Activated CD4-positive, alpha-beta T cell treated with anti-CD3 and anti-CD28 coated beads, Interleukin-2, amount 50 U/mL, for 1 hour (primary cell): ENCODE measurements around the gene MBD1.
"Not testable (repeated sequence)": the region's sequence is repeated elsewhere in the genome, so short reads cannot be mapped to it uniquely, and the experiment has no call there.

Experiments used
- DNase-seq: peaks from one replicate; pipeline ENCODE4 v3.0.0-alpha.2; 2020

MBD1 gene

GRCh38 chr18:50289108-50289443 lies 7.8 kb upstream of the MBD1 start:
- no peak for DNase-seq

- DNase-seq: not testable (repeated sequence)
These were observed 7.2 kb upstream of the MBD1 start for GRCh38 chr18:50288348-50289107.

- peak; percentile 96 for DNase-seq
These were observed 6.4 kb upstream of the MBD1 start, which contains the start of gene CXXC1 for GRCh38 chr18:50287441-50288347. Gene CXXC1 (minus strand): TSS chr18:50287692. CDS start chr18:50287589, 103 bp downstream.

GRCh38 chr18:50287028-50287440 lies 5.7 kb upstream of the MBD1 start:
- no peak for DNase-seq

- no peak for DNase-seq
These were observed 5.2 kb upstream of the MBD1 start for GRCh38 chr18:50286391-50287027.

GRCh38 chr18:50285631-50286321 lies 4.5 kb upstream of the MBD1 start:
- DNase-seq: no peak

- DNase-seq: no peak
These were observed 3.7 kb upstream of the MBD1 start for GRCh38 chr18:50285071-50285470.

GRCh38 chr18:50284255-50284885 lies 3.0 kb upstream of the MBD1 start:
- DNase-seq: no peak

- DNase-seq: no peak
These were observed 2.3 kb upstream of the MBD1 start for GRCh38 chr18:50283469-50284209.

GRCh38 chr18:50282521-50283335 lies 1.4 kb upstream of the MBD1 start:
- no peak for DNase-seq

- DNase-seq: no peak
These were observed 723 bp upstream of the MBD1 start for GRCh38 chr18:50281972-50282520.

- no peak for DNase-seq
These were observed 522 bp downstream of the MBD1 start for GRCh38 chr18:50280707-50281294.

GRCh38 chr18:50279752-50280151 lies 1.6 kb downstream of the MBD1 start:
- no peak for DNase-seq

GRCh38 chr18:50277942-50278341 lies 3.4 kb downstream of the MBD1 start:
- no peak for DNase-seq

GRCh38 chr18:50276452-50276851 lies 4.9 kb downstream of the MBD1 start:
- DNase-seq: no peak

- no peak for DNase-seq
These were observed 5.8 kb downstream of the MBD1 start for GRCh38 chr18:50275503-50276036.

- DNase-seq: no peak
These were observed 6.4 kb downstream of the MBD1 start for GRCh38 chr18:50274941-50275340.

GRCh38 chr18:50274044-50274442 lies 7.3 kb downstream of the MBD1 start:
- no peak for DNase-seq

GRCh38 chr18:50273203-50274043 lies 7.9 kb downstream of the MBD1 start:
- DNase-seq: no peak
